B cell (primary cell): Measurements from ENCODE around the gene IAH1. TPM values are rescaled to one million over a fixed set of nuclear protein-coding genes. Genes with fewer than 3 reads are reported as not detected.

Experiments used
- ATAC-seq: fragments of 200-7000 bp; cut with Tn5 transposase; one replicate; pipeline ENCODE4 v1.10.0; 2021; ENCODE audit warnings: low read depth, mild to moderate bottlenecking, moderate number of reproducible peaks, moderate library complexity
- CTCF ChIA-PET: fragments of 350-600 bp; sonication (Branson Sonifier 250); formaldehyde crosslinking; loops from one replicate; lab custom pipeline; 2021; ENCODE audit warnings: antibody characterized with exemption, inconsistent platforms; lab: Charles Lee
- POLR2A ChIA-PET: fragments of 350-600 bp; sonication (Branson Sonifier 250); formaldehyde crosslinking; loops from one replicate; lab custom pipeline; 2021; ENCODE audit warnings: antibody characterized with exemption; lab: Charles Lee
- DNase-seq: peaks from one replicate; pipeline ENCODE4 v3.0.0; 2013
- H2AFZ ChIP-seq: 2 replicates; pipeline ENCODE4 v1.6.1; 2012; ENCODE audit warnings: mild to moderate bottlenecking, low read depth, low read length; ENCODE audit not compliant: insufficient read depth, poor library complexity, severe bottlenecking
- H3K27ac ChIP-seq, 2 donors: 1 replicate in 1 of 2; 2 replicates in 1 of 2; pipeline ENCODE4 v1.5.1; 2012 to 2013; ENCODE audit warnings: low read length in 2 of 2, mild to moderate bottlenecking in 2 of 2, moderate library complexity in 1 of 2
- H3K27me3 ChIP-seq, 4 experiments: fragments of 200-600 bp in 1 of 4; sonication (generic) in 1 of 4; replicated peaks in 1 of 4; 1 replicate in 2 of 4; 2 replicates in 2 of 4; pipeline versions ENCODE4 v1.6.1 to v1.7.0; 2013 to 2016; ENCODE audit warnings: low read length in 3 of 4, mild to moderate bottlenecking in 2 of 4, mixed read lengths in 1 of 4, moderate library complexity in 1 of 4; ENCODE audit not compliant: insufficient read depth in 4 of 4, control insufficient read depth in 3 of 4; ENCODE audit errors: control extremely low read depth in 1 of 4
- H3K36me3 ChIP-seq, 2 experiments: replicated peaks in 1 of 2; 1 replicate in 1 of 2; 2 replicates in 1 of 2; pipeline versions ENCODE4 v1.6.1 to v1.7.1; 2013; ENCODE audit warnings: low read length in 1 of 2; ENCODE audit not compliant: insufficient read depth in 2 of 2, control insufficient read depth in 1 of 2; ENCODE audit errors: control extremely low read depth in 1 of 2, extremely low read depth in 1 of 2
- H3K4me1 ChIP-seq, 2 donors: fragments of 200-600 bp in 1 of 2; sonication (generic) in 1 of 2; 1 replicate in 1 of 2; 2 replicates in 1 of 2; pipeline versions ENCODE4 v1.5.1 to v1.6.1; 2013 to 2017; ENCODE audit warnings: low read length in 2 of 2; ENCODE audit not compliant: control insufficient read depth in 2 of 2, insufficient read depth in 2 of 2
- H3K4me2 ChIP-seq: replicated peaks from 2 replicates; pipeline ENCODE3; 2012; ENCODE audit warnings: mild to moderate bottlenecking, low read depth, low read length; ENCODE audit not compliant: poor library complexity, severe bottlenecking
- H3K4me3 ChIP-seq, 5 experiments: fragments of 200-600 bp in 1 of 5; sonication (generic) in 1 of 5; 1 replicate in 3 of 5; 2 replicates in 2 of 5; pipeline versions ENCODE4 v1.5.1 to v1.7.0; 2011 to 2016; ENCODE audit warnings: low read length in 4 of 5, mild to moderate bottlenecking in 4 of 5, low read depth in 2 of 5, control low read depth in 1 of 5, moderate library complexity in 1 of 5; ENCODE audit not compliant: insufficient read depth in 1 of 5; ENCODE audit errors: control extremely low read depth in 1 of 5, extremely low read depth in 1 of 5
- H3K79me2 ChIP-seq: fragments of 200-600 bp; sonication (generic); one replicate; pipeline ENCODE4 v1.6.0; 2016; ENCODE audit warnings: low read length; ENCODE audit not compliant: control insufficient read depth, insufficient read depth
- H3K9ac ChIP-seq: fragments of 200-600 bp; sonication (generic); 2 replicates; pipeline ENCODE4 v1.6.1; 2017; ENCODE audit warnings: mild to moderate bottlenecking, low read length, moderate library complexity
- H3K9me3 ChIP-seq, 3 donors: one replicate each; pipeline versions ENCODE4 v1.6.1 to v1.7.1; 2013; ENCODE audit warnings: low read length in 2 of 3; ENCODE audit not compliant: control insufficient read depth in 2 of 3, insufficient read depth in 1 of 3; ENCODE audit errors: control extremely low read depth in 1 of 3
- H4K20me1 ChIP-seq: 2 replicates; pipeline ENCODE4 v1.6.0; 2012; ENCODE audit warnings: mild to moderate bottlenecking, low read length; ENCODE audit not compliant: insufficient read depth, control insufficient read depth, poor library complexity, severe bottlenecking
- H3K27ac Mint-ChIP-seq: one replicate; pipeline ENCODE4 v1.8.0; 2021; ENCODE audit warnings: mixed read lengths
- H3K27me3 Mint-ChIP-seq: one replicate; pipeline ENCODE4 v1.8.0; 2021; ENCODE audit warnings: mixed read lengths
- H3K4me1 Mint-ChIP-seq: one replicate; pipeline ENCODE4 v1.8.0; 2021; ENCODE audit warnings: mixed read lengths
- H3K4me3 Mint-ChIP-seq: one replicate; pipeline ENCODE4 v1.8.0; 2021; ENCODE audit warnings: mixed read lengths
- H3K9me3 Mint-ChIP-seq: one replicate; pipeline ENCODE4 v1.8.0; 2022; ENCODE audit warnings: mixed read lengths; ENCODE audit not compliant: insufficient read depth
- CTCF ChIP-seq: fragments of 200-600 bp; IDR thresholded peaks from one replicate; pipeline ENCODE4 v1.8.0; 2022; ENCODE audit warnings: antibody characterized with exemption, mild to moderate bottlenecking
- EZH2 ChIP-seq: IDR thresholded peaks from 2 replicates; pipeline ENCODE4 v1.6.1; 2012; ENCODE audit warnings: borderline replicate concordance, low read depth, mild to moderate bottlenecking, moderate library complexity, low read length; ENCODE audit not compliant: insufficient read depth, poor library complexity, severe bottlenecking
- WGBS: methylation state at CpG from one replicate; pipeline ENCODE4 v1.1.5; 2013; ENCODE audit warnings: missing lambda C conversion rate; ENCODE audit not compliant: insufficient coverage; 5-methylcytosine and 5-hydroxymethylcytosine counted together
- intact Hi-C: fragments of 100-400 bp; cut with micrococcal nuclease; formaldehyde crosslinking; loops from one replicate; pipeline ENCODE4 v1.10.0; 2022
- polyA plus RNA-seq: library from polyadenylated mRNA; depleted of rRNA; stranded (reverse); fragments of >200 nt; gene quantifications from 2 replicates; pipeline ENCODE4 v1.2.3, GENCODE V29; 2012
- total RNA-seq, 2 donors: library from RNA; stranded (reverse); fragments of 120-200 nt in 1 of 2; gene quantifications; 1 replicate in 1 of 2; 2 replicates in 1 of 2; pipeline versions ENCODE4 v1.2.3 to v1.2.4, GENCODE V29; 2013 to 2022

IAH1 gene
- total and polyA plus RNA-seq, 2 donors (not counting 1 experiment from before 2014, with no cell fraction given), result 33.3 to 54.8 TPM

GRCh38 chr2:9517118-9517782 is 42.9 kb downstream of the IAH1 start:
- intact Hi-C loops, result no loop called here
- H3K4me2 ChIP-seq, result no peak overlapping the region
- CTCF ChIA-PET, result interaction anchor here (0.7 kb wide), 2 partner anchors 835 to 1501 kb away, joined by 3 read pairs; partner anchors contain the start of gene ID2
- H3K27me3 ChIP-seq, result no peaks in the 10 kb centered on the region
- H3K9me3 ChIP-seq, result no peaks in the 10 kb centered on the region
- POLR2A ChIA-PET, result no interaction called here
- Mint-ChIP-seq H3K4me1 (no peaks in the 10 kb centered on the region), H3K4me3 (no peak overlapping the region), H3K27ac (no peak overlapping the region), H3K27me3 (no peaks in the 10 kb centered on the region), H3K9me3 (no peaks in the 10 kb centered on the region)
- peaks cover 15% of the 10 kb centered on the region for H3K79me2 ChIP-seq
- TF ChIP-seq CTCF (no peak), EZH2 (no peak)
- WGBS, result no CpG with 5 or more reads among the region's 2 CpGs
- no peak overlapping the region for H3K27ac ChIP-seq
- H3K36me3 ChIP-seq, result peaks cover 1 to 67% of the 10 kb centered on the region in 2 experiments
- no peak overlapping the region for H3K4me3 ChIP-seq
- no peak overlapping the region for H3K9ac ChIP-seq
- no peaks in the 10 kb centered on the region for H3K4me1 ChIP-seq
- peaks cover 5% of the 10 kb centered on the region for H4K20me1 ChIP-seq
- no peak overlapping the region for H2AFZ ChIP-seq
- ATAC-seq (no peak), DNase-seq (no peak)

GRCh38 chr2:9518163-9518562 is 43.8 kb downstream of the IAH1 start:
- H3K9me3 ChIP-seq, result no peaks in the 10 kb centered on the region
- no peak overlapping the region for H3K4me3 Mint-ChIP-seq
- DNase-seq (no peak), ATAC-seq (no peak)
- intact Hi-C loops, result no loop called here
- no peaks in the 10 kb centered on the region for H3K9me3 Mint-ChIP-seq
- POLR2A ChIA-PET, result interaction anchor here (0.6 to 0.7 kb wide), 2 partner anchors 16 to 66 kb away, joined by 6 to 8 read pairs; no protein-coding TSS in a partner anchor
- no peak overlapping the region for H2AFZ ChIP-seq
- H4K20me1 ChIP-seq, result peaks cover 5% of the 10 kb centered on the region
- no peak overlapping the region for H3K4me3 ChIP-seq
- H3K27ac ChIP-seq, result no peak overlapping the region
- no peaks in the 10 kb centered on the region for H3K27me3 Mint-ChIP-seq
- no peak overlapping the region for H3K9ac ChIP-seq
- H3K27me3 ChIP-seq, result no peaks in the 10 kb centered on the region
- no peaks in the 10 kb centered on the region for H3K4me1 ChIP-seq
- no peak overlapping the region for H3K27ac Mint-ChIP-seq
- TF ChIP-seq CTCF (no peak), EZH2 (no peak)
- CTCF ChIA-PET, result interaction anchor here (0.6 to 0.7 kb wide), 3 partner anchors 20 to 1502 kb away, joined by 3 read pairs; partner anchors contain the start of gene ID2
- H3K4me2 ChIP-seq, result no peak overlapping the region
- no peaks in the 10 kb centered on the region for H3K4me1 Mint-ChIP-seq
- peaks cover 1 to 65% of the 10 kb centered on the region in 2 experiments for H3K36me3 ChIP-seq
- peaks cover 15% of the 10 kb centered on the region for H3K79me2 ChIP-seq
- WGBS, result 100% methylated on average over 1 of the region's 3 CpGs
